C1 segment of cervical spinal cord (tissue), 14 donors: ENCODE measurements around the gene CCR2.
"Not testable (repeated sequence)": the region's sequence is repeated elsewhere in the genome, so short reads cannot be mapped to it uniquely, and the experiment has no call there.

Experiments used
- DNase-seq, 14 donors: peaks; one replicate each; lab custom pipeline; 2025; lab: John Stamatoyannopoulos, UW

CCR2 gene

DNA sequence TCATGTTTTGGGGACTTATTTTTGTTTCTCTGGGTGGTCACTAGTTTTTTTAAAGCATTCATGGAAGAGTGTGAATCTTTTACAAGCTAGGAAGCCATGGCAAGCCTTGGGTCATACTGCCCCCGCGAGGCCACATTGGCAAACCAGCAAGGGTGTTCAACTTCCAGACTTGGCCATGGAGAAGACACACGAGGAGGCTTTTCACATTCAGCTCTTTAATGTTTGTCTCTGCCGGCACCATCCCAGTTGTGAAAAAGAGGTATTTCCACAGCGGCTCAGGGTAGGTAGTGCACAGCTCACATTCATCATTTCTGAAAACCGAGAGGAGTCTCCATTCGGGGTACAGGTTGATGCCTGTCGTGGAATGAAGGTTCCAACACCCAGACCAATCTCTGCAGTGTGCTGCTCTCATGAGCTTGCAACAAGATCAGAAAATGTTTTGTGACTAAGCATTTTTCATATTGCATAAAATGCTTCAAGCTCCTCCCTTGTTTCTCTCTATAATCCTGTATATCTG, 24.6 kb downstream of the CCR2 start:
- DNase-seq: peak in 11 of 14 donors; percentile 9 to 45 (median 26)

DNA sequence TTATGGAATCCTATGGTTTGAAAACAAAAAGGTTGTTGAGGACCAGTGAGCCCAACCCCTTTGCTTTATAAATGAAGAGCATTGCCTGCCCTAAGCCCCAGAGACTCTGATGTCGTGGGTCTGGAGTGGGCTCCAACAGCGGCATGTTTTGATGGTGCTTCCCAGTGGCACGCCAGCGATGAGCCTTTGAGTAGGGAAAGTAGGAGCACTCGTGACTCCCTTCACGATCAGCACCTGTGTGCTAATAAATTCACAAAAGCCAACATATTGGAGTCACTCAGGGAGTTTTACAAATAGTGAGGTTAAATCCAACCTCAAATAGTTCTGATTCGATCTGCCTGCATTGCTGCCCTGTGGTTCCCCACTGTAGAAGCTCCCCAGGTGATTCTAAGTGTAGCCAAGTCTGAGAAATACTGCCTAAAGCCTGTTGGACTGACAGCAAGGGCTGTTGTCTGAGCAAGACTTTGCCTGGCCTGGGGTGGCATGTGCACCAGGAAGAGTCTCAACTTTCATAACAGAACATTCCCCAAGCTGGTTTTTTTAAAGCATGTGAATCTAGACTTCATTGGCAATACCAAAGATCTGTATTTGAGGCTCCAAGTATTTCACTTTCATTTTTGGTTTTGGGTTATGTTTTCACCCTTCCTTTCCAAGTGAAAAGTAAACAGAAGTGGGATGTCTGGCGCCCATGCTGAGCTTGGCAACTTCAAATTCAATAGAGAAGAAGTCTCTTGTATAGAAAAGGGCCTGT, 26.7 kb downstream of the CCR2 start:
- DNase-seq: no peak

DNA sequence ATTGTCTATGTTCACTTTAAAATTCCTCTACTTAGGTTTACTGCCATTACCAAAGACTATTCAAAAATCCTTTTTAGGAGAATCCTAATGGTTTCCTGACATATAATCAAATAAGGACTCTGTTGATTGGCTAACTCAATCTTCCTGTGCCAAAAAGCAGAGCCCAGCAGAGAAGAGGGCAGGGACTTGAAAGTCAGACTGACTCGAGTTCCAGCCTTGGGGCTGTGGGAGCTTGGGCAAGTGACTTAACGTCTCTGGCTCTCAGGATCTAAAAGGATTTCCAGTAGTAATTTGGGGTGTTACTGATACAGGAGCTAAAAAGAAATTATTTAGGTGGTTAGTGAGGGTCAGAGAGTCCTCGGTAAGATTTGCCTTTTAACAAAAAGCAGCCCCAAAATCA, 27.7 kb downstream of the CCR2 start:
- DNase-seq: no peak

DNA sequence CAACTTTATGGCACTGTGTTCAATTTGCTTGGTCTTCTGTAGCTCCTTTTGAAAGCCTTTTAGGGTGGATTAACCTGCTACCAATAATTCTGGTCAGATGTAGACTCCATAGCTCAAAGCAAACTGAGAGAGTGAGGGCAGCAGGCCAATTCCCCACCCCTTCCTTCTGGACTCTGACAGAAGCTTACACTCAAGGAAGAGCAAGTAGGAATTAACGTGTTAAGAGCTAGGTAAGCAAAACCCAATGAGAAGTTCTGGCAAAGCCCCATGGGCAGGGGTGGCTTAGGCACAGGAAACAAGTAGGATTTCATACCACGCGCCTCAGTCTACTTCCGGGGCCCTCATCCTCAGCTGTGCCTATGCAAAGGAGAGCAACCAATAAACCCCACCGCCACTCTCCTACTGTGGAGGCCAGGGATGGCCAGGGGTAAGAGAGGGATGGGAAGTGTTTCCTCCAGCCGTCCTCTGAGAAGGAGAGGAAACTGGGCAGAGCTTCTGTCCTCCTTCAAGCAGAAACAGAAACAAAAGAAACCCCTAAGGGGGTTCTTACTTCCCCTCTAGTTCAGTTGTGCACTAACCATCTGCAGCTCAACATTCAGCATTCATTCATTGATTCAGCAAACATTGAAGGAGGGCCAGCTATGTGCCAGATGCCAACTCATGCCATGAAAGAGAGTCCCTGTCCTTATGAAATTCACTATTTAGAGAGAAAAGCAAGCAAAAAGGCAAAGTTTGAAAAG, 29.5 kb downstream of the CCR2 start:
- DNase-seq: no peak

DNA sequence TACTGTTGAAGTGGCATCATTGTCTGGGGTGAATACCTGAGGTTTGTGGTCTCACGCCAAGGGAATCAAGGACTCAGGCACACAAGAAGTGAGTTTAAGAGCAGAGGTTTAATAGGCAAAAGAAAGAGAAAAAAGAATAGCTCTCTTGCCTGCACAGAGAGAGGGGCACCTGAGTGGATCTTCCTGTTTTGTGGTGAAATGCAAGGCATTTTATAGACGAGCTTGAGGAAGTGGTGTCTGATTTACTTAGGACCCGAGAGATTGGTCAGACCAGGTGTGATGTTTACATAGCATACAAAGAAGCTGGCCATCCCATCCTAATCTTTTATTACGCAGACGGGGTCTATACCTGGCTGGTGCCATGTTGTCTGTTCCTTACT, 30.0 kb downstream of the CCR2 start:
- DNase-seq: no peak

DNA sequence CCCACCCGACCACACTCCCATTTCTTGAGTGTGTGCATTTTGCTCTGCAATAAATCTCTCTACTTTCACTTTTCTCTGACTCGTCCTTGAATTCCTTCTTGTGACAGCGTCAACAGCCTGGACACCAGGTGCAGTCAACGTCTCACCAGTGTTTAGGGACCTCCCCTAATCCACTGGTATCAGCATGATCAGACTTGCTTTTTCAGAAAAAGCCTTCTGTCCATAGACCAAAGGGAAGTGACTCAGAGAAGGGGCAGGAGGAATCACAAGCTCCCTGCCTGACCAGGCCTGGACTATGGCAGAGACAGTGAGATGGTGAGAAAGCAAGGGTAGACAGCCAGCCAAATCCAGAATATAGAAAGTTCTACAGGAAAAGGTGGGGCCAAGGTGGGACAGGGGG, 32.3 kb downstream of the CCR2 start:
- DNase-seq: peak in 1 of 14 donors; percentile 10

DNA sequence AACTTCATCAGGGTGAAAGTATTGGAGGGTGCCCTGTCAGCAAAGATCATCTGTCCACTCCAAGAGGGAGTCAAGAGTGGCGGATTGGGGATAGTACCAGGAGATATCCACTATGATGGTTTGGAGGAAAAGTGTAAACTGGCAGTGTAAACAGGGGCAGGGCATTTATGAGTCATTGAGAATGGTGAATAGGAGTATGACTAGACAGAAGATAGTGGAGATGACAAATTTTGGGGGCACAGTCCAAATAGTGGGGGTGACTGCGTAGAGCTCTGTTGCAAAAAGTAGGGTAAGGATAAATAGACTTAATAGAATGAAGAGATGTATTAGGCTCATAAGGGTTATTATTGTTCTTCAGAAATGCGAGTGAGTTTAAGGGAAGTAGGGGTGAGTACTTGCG, 34.9 kb downstream of the CCR2 start:
- DNase-seq: not testable (repeated sequence)

DNA sequence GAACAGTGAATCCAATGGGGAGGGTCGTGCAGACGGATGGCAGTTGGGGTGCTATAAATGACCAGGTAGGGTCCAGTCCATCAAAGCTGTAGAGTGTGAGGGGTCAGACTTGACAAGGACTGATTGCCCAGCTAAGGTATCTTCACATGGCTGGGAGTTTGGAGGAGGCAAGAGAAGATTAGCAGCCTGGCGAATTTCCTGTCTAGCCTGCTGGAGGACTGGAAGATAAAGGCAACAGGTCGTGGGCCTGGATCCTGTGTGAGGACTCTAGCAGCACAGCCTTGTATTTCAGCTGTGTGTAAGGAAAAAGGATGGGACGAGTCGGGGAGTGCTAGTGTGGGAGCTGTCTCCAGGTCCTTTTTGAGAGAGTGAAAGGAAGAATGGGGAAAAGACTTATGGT, 35.4 kb downstream of the CCR2 start:
- no peak for DNase-seq

DNA sequence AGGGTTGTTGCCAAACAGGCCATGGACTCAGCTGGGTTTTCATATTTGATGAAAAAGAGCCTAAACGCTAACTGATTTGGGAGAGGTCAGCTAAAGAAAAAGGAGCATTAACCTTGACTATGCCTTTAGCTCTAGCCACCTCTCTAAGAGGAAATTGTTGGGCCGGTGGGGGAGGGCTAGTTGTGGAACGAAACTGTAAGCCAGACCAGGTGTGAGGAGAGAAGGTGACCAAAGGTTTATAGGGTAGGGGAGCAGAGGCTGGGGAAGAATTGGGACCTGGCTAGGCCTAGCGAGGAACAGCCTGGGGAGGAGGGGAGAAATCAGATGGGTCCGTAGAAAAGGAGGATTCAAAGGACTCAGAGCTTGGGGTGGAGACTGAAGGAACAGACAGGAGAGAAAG, 37.6 kb downstream of the CCR2 start:
- not testable (repeated sequence) for DNase-seq

DNA sequence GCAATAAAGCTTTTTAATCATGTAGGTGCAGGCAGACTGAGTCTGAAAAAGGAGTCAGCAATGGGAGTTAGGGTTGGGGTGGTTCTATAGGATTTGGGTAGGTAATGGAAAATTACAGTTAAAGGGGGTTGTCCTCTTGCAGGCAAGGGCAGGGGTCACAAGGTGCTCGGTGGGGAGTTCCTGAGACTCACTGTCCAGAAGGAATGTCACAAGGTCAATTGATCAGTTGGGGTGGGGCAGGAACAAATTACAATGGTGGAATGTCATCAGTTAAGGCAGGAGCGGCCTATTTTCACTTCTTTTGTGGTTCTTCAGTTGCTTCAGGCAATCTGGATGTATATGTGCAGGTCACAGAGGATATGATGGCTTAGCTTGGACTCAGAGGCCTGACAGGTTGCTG, 39.1 kb downstream of the CCR2 start:
- no peak for DNase-seq

DNA sequence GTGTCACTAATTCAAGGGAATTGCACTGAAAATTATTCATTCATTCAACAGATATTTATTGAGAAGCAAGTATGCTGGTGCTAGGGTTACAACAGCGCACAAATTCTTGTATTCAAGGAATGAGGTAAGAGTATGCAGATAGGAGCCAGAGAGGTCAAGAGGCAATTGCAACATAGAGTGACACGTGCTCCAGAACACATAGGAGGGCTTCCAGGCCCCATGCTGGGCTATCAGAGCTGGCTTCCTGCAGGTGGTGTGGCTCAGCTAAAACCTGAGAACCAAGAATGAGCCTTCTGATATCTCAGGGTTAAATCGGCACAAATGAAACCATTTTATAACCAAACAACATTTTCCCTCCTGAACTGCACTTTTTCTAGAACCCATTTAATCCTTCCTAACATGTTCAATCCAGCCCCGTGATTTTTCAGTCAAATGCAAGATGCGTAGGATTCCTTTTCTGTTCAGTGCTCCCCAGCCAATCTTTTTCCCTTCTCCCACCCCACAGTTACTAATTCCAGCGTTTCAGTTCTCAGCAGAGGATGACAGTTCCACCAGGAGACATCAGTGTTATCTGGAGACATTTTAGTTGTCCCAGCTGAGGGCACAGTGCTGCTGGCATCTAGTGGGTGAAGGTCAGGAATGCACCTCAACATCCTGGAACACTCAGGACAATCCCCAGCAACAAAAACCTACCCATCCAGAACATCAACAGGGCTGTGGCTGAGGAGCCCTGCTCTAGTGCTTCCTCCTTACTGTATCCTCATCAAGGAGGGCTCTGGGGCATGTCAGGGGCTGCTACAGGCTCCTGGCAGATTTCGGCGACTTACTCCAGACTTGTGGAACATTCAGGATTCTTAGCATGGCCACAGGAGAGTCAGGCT, 39.9 kb downstream of the CCR2 start:
- DNase-seq: no peak

DNA sequence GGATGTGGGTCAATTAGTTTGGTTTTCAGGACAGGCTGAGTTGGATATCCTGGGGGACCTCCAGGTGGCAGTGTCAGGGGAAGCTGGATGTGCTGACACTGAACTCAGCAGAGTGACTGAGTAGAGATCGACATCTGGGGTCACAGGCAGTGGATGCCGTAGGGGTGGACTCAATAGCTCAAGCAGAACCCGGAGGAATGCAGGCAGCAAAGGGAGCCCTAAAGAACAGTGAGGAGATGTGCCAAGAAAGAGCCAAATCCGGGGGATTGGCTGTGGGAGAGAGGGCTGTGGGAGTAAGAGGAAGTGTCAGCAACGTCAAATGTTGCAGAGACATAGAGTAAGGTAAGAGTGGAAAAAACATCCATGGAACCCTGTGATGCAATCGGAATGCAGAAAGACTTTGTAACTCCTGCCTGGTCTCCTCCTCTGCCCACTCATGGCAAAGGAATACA, 41.3 kb downstream of the CCR2 start:
- DNase-seq: no peak

DNA sequence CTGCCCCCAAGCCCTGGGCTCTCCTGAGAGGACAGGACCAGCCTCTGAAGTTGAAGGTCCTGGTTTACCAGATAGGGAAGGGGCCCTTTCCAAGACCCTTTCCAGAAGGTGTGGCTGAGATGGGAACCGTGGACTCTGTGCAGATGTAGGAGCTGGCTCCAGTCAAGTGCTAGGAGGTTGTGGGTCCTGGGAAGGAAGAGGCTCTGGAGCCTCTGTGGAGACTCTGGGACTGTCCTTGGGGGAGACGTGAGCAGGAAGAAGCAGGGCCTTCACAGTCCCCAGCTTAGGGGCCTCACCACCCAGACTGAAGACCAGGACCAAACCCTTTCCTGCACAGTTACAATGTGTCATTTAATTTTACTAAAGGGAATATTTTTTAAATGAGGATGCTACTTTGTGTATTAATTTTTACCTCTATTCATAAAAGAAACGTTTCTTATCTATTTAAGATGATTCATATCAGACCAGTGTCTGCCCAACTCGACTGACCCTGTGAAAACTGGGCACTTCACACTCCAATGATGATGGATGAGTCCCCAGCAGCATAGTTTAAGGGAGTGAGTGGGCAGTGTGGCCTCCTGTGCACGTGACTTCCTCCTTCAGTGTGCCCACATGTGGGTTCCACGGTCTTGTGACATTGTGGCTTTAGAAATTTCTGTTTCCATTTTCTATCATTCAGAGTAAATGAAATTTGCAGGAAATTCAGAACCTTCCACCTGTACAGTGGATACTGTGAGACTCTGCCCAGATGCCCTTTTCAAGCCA, 42.0 kb downstream of the CCR2 start:
- no peak for DNase-seq

DNA sequence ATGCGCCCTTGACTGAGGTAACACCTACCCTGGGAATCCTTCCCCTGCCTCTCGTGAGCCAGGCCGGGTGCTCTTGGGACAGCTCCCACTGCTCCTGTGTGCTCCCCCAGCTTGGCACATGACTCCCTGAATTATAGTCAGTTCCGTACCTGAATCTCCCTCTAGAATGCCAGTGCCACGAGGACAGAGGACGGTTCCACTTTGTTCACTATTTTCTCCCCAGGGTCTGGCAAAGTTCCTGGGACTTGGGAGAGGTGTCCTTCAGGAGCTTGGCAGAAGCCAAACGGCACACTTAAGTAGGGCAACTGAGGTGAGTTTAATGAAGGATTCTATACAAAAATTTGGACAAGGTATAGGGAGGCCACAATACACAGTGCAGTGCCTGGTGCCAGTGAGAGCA, 43.2 kb downstream of the CCR2 start:
- no peak for DNase-seq

DNA sequence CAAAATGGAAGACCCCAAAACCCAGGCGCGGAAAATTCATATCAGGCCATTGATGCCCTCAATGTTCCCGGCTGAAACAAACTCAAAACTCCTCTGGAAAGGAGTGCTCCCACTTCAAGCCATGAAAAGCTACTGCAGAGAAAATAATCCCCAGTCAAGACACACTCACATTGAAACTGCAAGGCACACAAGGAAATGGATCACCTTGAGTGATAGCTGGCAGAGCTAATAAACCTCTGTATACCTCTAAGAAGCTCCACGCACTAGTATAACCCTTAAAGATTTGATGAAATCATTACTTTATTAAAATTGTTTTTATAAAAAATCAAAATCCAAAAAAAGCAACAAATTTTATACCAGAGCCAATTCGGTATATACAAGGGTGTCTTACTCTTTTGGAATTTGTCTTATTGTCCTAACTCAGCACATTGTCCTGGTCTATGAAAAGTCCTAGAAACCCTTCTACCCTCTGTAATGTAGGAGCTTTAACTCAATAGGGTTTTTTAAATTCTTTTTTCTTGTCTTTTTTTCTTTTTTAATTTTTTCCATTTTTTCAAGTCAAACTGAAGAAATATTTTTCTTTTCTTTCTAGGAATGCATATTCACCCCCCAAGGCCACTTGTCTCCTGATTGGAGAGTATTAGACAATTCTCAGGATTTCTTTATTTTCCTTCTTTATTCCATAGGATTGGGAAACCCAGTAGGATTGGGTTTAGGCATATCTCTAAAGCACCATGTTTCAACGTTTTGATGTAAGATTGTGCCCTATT, 44.5 kb downstream of the CCR2 start:
- DNase-seq: no peak

DNA sequence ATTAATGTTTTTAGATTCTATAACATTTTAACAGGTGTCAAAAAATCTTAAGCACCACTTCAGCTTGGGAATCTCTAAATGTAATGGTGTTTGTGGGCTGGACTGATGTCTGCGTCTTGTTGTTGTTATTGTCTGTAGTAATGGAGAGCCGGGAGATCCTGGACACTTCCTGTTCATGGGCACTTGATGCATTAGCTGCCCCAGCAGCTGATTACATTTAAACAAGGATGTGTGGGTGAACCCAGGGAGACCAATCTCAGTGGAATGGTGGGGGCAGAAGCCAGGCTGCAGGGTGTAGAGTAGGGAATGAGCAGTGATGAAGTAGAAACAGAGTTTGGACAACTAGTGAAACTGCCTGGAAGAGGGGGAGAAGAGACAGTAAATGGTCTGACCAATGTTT, 45.2 kb downstream of the CCR2 start:
- DNase-seq: no peak

DNA sequence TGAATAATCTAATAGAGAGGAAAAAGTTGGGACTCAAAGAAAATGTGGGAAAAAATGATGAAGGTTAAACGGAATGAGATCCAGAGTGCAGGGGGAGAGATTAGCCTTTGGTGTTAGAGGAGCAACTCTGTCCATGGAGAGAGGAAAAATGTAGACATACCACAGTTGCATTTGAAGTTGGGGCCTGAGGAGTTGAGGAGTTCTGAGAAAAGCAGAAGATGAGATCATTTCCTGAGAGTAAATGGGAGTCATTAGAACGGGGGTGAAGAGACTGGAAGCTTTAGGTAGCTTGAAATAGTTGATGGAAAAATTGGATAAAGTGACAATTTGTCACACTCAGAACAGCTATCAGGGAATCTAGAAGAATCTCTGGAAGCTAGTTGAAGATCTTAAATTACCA, 45.6 kb downstream of the CCR2 start:
- DNase-seq: no peak

DNA sequence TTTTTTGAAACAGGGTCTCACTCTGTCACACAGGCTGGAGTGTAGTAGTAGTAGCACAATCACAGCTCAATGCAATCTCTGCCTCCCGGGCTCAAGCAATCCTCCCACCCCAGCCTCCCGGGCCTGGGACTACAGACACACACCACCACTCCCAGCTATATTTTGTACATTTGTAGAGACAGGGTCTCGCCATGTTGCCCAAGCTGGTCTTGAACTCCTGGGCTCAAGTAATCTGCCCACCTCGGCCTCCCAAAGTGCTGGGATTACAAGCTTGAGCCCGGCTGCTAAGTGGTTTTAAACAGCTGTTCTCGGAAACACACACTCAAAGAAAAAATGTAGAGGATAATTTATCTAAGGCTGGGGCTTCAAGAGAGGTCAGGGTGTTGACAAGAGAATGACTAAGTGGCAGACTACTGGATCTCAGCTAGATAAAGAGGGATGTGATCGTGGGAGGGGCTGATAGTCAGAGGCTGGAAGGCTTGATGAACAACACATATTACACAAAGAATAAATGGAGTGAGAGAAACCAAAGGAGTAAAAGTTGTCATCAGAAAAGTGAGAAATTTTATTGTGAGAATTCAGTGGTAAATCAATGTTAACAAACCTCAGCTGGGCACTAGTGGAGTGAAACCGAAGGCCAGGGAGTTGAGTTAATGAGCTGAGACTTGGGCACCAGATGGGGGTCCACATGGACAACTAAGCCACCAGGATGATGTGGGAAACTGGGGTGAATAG, 46.3 kb downstream of the CCR2 start:
- no peak for DNase-seq

DNA sequence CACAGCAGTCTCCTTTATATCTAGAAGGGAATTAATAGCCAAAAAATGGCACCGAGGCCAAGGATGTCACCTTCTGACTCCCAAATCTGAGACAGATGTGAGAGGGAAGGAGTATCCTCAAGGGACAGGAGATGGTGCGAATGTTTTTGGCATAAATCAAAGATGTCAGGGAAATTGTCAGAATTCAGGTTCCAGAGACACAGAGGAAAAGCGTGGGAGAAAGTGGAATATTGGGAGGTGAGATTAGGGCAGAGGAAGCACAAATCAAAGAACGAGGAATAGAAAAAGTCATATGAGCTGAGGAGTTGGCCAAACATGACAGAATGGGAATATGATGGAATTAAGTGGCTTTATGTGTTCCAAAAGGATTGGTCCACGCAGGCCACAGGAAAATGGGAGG, 46.9 kb downstream of the CCR2 start:
- DNase-seq: no peak

DNA sequence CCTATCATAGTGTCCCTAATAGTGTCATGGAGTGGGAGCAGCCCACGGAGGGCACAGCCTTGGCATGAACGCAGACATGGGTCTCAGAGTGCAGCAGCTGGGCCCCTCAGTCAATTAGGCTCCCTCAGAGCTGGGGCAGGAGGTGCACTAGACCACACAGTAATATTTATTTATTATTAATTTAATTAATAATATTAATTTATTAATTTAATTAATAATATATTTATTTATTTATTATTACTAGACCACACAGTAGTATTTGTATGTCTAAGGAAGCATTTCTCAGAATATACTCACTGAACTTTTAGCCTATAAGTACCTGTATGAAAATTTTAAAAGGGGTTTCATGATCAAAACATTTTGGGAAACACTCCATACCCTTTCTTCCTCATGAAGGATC, 47.7 kb downstream of the CCR2 start:
- no peak for DNase-seq
